Activated CD4-positive, alpha-beta T cell treated with anti-CD3 and anti-CD28 coated beads for 36 hours (primary cell): Measurements from ENCODE around the gene IMP4. TPM values are rescaled to one million over a fixed set of nuclear protein-coding genes. Genes with fewer than 3 reads are reported as not detected.

Experiments used
- ATAC-seq: fragments of 200-7000 bp; cut with Tn5 transposase; one replicate; pipeline ENCODE4 v1.10.0; 2021; ENCODE audit warnings: mild to moderate bottlenecking, moderate library complexity
- CTCF ChIA-PET: fragments of 350-600 bp; sonication (Branson Sonifier 250); formaldehyde crosslinking; loops from one replicate; lab custom pipeline; 2021; ENCODE audit warnings: antibody characterized with exemption; lab: Charles Lee
- POLR2A ChIA-PET: fragments of 350-600 bp; sonication (Branson Sonifier 250); formaldehyde crosslinking; loops from one replicate; lab custom pipeline; 2021; ENCODE audit warnings: antibody characterized with exemption, inconsistent platforms; lab: Charles Lee
- DNase-seq: peaks from one replicate; pipeline ENCODE4 v3.0.0-alpha.2; 2020
- H3K27ac Mint-ChIP-seq: one replicate; pipeline ENCODE4 v1.8.0; 2021; ENCODE audit warnings: mixed read lengths
- H3K27me3 Mint-ChIP-seq: one replicate; pipeline ENCODE4 v1.8.0; 2021; ENCODE audit warnings: mixed read lengths
- H3K36me3 Mint-ChIP-seq: one replicate; pipeline ENCODE4 v1.8.0; 2021; ENCODE audit warnings: low read depth, mixed read lengths
- H3K4me1 Mint-ChIP-seq: one replicate; pipeline ENCODE4 v1.8.0; 2021; ENCODE audit warnings: mixed read lengths
- H3K4me3 Mint-ChIP-seq: one replicate; pipeline ENCODE4 v1.8.0; 2021; ENCODE audit warnings: mild to moderate bottlenecking, moderate library complexity, mixed read lengths
- H3K9me3 Mint-ChIP-seq: one replicate; pipeline ENCODE4 v1.8.0; 2021; ENCODE audit warnings: low read depth, mixed read lengths
- intact Hi-C, 2 experiments: fragments of 100-400 bp; cut with DNase I in 1 of 2; cut with micrococcal nuclease in 1 of 2; formaldehyde crosslinking; loops; one replicate each; pipeline versions ENCODE4 v1.14.2 to v1.15.1; 2022 to 2024; cut with DNase I, micrococcal nuclease
- total RNA-seq, 2 experiments: library from RNA; stranded (reverse); gene quantifications; one replicate each; pipeline ENCODE4 v1.2.3, GENCODE V29; 2021

The IMP4 gene
- total RNA-seq, 2 experiments from 2014 or later, result 148 to 169 TPM

DNA sequence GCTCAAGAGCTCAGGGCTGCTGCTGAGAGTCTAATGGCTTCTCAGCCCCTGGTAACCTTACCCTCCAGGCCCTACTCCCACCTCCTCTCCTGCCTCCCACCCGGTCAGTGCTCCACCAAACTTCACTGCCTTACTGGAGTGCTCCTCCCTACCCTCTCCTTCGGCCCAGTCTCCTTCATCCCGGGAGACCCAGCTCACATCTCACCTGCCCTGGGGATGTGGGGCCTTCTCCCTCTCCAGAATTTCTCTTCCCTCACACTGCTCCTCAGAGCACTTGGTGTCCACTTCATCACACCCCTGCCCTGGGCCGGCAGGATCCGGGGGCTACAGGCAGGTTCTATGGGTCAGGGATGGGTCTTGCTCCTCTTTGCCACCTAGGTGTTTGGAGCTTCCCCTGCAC lies 34.8 kb downstream of the IMP4 start:
- Mint-ChIP-seq H3K4me1 (peaks cover 70% of the 10 kb centered on the region), H3K27me3 (no peaks in the 10 kb centered on the region), H3K4me3 (no peak overlapping the region), H3K27ac (no peak overlapping the region), H3K36me3 (peaks cover 47% of the 10 kb centered on the region), H3K9me3 (no peaks in the 10 kb centered on the region)
- ChIA-PET POLR2A (interaction anchor here (0.7 kb wide), 1 partner anchor 13 kb away, joined by 3 read pairs; no protein-coding TSS in a partner anchor), CTCF (interaction anchor here (0.7 to 2.6 kb wide), 4 partner anchors 10 to 791 kb away, joined by 3 to 15 read pairs (median 4); partner anchors contain the start of gene IMP4)
- ATAC-seq, result no peak
- intact Hi-C loops, result loop anchor here in 1 of 2 experiments (10.0 kb wide), 2 partner anchors 717 to 1117 kb away; partner anchors contain the start of genes FAM168B and MZT2A
- no peak for DNase-seq

DNA sequence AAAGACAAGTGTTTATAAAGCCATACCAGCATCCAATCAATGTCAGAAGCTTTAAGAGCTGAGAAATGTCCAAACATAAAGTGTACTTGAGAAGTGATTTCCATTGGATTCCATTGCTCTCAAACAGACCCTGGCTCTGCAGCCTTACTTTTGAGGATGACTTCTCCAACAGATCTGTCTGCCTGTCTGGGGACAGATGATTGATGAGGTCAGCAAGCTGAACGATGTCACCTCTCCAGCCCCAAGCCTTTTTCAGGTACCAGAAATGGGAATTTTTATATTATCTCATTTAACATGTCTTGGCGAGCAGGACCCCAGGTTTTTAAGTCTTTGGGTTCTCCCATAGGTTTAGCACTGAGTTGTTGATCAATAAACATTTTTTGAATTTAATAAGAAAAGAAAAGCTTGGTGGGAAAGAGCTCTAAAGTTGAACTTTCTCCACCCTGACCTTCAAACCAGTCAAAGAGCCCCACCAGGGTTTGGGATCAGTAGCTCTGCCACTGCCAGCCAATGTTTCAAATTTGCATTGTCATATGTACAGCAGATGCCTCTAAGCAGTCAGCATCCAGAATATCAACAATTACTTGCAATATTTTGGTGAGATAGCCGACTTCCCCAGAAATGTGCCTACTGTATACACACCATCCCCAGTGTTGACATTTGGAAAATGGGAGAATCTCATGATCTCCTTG lies 35.7 kb downstream of the IMP4 start:
- ChIA-PET POLR2A (no interaction called here), CTCF (interaction anchor here (1.5 to 2.6 kb wide), 2 partner anchors 12 to 14 kb away, joined by 7 to 15 read pairs; no protein-coding TSS in a partner anchor)
- H3K36me3 Mint-ChIP-seq, result peaks cover 51% of the 10 kb centered on the region
- intact Hi-C loops, result loop anchor here (1.0 to 10.0 kb wide), 3 partner anchors 24 to 1116 kb away; partner anchors contain the start of genes FAM168B (in 1 of the 2) and MZT2A (in 1 of the 2)
- no peaks in the 10 kb centered on the region for H3K27me3 Mint-ChIP-seq
- DNase-seq (no peak), ATAC-seq (no peak)
- H3K27ac Mint-ChIP-seq, result no peak overlapping the region
- H3K9me3 Mint-ChIP-seq, result no peaks in the 10 kb centered on the region
- peaks cover 67% of the 10 kb centered on the region for H3K4me1 Mint-ChIP-seq
- H3K4me3 Mint-ChIP-seq, result no peak overlapping the region

DNA sequence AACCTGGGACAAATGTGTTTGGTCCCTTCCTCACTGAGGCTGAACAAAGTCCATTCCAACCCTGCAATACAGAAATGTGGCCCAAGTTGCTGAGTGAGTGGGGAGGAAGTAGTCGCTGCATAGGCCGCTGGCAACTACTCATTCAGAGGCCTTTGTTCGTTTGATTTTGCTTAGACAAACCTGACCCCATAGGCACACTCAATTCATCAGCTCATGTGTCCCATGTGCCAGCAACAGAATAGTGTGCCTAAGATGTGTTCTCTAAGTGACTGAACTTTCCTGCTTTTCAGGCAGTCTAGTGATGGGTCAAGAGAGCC lies 36.2 kb downstream of the IMP4 start:
- no peak for ATAC-seq
- Mint-ChIP-seq H3K27ac (no peak overlapping the region), H3K4me3 (no peak overlapping the region), H3K9me3 (no peaks in the 10 kb centered on the region), H3K27me3 (no peaks in the 10 kb centered on the region), H3K4me1 (peaks cover 62% of the 10 kb centered on the region), H3K36me3 (peaks cover 45% of the 10 kb centered on the region)
- no peak for DNase-seq
- CTCF ChIA-PET, result interaction anchor here (1.5 to 2.6 kb wide), 2 partner anchors 11 to 13 kb away, joined by 7 to 15 read pairs; no protein-coding TSS in a partner anchor
- POLR2A ChIA-PET, result no interaction called here
- intact Hi-C loops, result loop anchor here (1.0 to 10.0 kb wide), 4 partner anchors 12 to 1116 kb away; partner anchors contain the start of genes FAM168B (in 1 of the 2) and MZT2A (in 1 of the 2)

DNA sequence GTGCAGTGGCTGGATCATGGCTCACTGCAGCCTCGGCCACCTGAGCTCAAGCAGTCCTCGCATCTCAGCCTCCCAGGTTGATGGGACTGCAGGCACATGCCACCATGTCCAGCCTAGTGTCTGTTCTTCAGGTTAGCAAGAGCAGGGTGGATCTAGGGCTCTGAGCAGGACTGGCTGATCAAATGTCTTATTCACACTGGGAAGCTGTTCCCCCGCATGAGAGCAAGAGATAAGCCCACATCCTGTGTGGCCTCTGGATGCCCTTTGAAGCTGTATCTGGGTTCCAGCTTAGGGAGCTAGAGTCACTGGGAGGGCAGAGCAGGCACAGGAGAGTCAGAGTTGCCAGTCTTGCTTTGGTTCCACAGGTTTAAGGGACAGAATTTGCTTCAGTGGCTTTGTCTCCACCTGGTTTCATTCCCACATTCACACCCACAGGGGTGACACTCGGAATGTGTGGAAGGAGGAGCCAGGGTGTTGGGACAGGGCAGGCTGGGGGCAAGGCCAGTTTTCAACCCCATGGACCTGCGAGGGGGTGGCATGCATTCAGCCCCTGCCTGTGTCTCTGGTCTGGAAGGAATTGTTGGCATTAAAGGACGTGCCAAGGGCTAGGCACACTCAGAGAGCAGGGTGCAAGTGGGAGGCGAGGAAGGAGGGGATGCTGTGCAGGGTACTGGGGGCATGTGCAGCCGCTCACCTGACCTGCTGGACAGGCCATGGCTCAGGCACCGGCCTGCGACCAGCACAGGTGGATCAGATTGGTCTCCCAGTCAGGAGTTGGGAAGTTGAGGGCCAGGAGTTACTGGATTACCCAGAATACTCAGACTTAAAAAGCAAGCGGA lies 37.6 kb downstream of the IMP4 start:
- CTCF ChIA-PET, result interaction anchor here (0.7 to 2.6 kb wide), 4 partner anchors 9 to 48 kb away, joined by 3 to 15 read pairs (median 6); no protein-coding TSS in a partner anchor
- H3K4me3 Mint-ChIP-seq, result no peak overlapping the region
- H3K27me3 Mint-ChIP-seq, result no peaks in the 10 kb centered on the region
- ATAC-seq (peak; percentile 87), DNase-seq (peak; percentile 61)
- POLR2A ChIA-PET, result no interaction called here
- intact Hi-C loops, result no loop called here
- no peaks in the 10 kb centered on the region for H3K9me3 Mint-ChIP-seq
- peaks cover 48% of the 10 kb centered on the region for H3K4me1 Mint-ChIP-seq
- peaks cover 34% of the 10 kb centered on the region for H3K36me3 Mint-ChIP-seq
- peak overlapping the region; percentile 70 for H3K27ac Mint-ChIP-seq

DNA sequence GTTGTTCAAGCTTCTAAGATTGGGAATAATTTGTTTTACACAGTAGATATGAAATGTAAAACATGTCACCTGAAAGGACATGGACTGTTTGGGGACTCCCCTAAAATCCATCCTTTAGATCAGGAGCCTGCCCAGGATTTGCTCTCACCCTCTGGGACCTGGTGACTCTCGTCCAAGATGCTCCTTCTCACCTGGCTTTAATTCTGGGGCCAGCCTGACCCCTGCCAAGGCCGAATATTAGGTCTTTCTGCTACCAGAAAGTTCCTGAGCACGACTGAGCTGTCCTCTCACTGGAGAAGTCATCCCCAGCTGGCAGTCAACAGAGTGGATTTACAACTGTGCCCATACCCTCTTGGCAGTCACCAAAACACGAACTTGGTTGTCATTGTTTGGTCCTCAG lies 38.4 kb downstream of the IMP4 start:
- Mint-ChIP-seq H3K27ac (no peak overlapping the region), H3K4me3 (no peak overlapping the region), H3K36me3 (peaks cover 26% of the 10 kb centered on the region), H3K27me3 (no peaks in the 10 kb centered on the region), H3K9me3 (no peaks in the 10 kb centered on the region), H3K4me1 (peaks cover 41% of the 10 kb centered on the region)
- intact Hi-C loops, result no loop called here
- ChIA-PET CTCF (interaction anchor here (1.1 kb wide), 1 partner anchor 8 kb away, joined by 4 read pairs; no protein-coding TSS in a partner anchor), POLR2A (no interaction called here)
- DNase-seq (no peak), ATAC-seq (no peak)

DNA sequence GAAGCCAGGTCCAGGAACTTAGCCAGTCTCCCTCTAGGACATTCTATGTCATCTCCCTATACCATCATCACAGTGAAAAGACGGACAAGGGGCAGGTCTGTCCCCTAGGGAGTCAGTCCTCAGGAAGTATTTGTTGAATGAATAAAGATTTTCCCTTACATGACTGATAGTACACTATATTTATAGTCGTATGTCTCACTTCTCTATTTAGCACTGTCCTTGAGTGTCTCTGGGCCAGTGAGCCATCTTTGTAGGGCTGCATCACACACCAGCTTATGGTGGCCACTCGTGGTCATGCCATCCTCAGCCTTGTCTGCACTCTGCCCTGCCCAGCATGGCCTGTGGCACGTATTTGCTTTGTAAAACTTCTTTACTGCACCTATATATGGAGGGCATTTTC lies 38.9 kb downstream of the IMP4 start:
- ChIA-PET CTCF (interaction anchor here (1.1 kb wide), 1 partner anchor 9 kb away, joined by 4 read pairs; no protein-coding TSS in a partner anchor), POLR2A (no interaction called here)
- ATAC-seq (no peak), DNase-seq (no peak)
- peaks cover 36% of the 10 kb centered on the region for H3K4me1 Mint-ChIP-seq
- H3K36me3 Mint-ChIP-seq, result peaks cover 23% of the 10 kb centered on the region
- intact Hi-C loops, result no loop called here
- no peaks in the 10 kb centered on the region for H3K27me3 Mint-ChIP-seq
- no peak overlapping the region for H3K4me3 Mint-ChIP-seq
- no peak overlapping the region for H3K27ac Mint-ChIP-seq
- no peaks in the 10 kb centered on the region for H3K9me3 Mint-ChIP-seq

DNA sequence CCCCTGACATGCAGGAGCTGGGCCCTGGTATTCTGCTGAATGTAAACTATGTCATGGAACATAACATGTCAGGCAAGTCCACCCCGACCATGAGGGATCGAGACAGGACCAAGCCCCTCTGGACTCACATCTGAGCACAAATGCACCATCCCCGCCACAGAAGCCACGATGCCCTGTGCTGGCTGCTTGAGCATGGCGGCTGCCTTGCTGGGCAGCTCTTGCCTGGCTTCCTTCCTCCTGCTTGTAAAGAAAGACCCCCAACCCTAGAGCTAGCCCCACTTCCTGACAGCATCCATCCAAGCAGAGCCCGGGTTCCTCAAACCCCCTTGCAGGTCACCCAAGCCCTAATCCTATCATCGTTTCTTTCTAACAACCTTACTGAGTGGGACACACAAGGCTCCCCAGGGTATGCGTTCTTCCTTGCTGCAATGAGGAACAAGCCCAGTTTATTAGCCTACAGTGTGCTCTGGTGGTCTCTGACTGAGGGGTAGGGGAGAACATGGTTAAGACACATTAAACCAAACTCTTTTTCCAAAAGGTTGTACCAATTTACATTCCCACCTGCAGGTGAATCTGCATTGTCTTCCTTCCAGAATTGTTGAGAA lies 39.7 kb downstream of the IMP4 start:
- H3K4me3 Mint-ChIP-seq, result no peak overlapping the region
- no peaks in the 10 kb centered on the region for H3K27me3 Mint-ChIP-seq
- ChIA-PET CTCF (interaction anchor here (0.7 kb wide), 1 partner anchor 502 kb away, joined by 3 read pairs; no protein-coding TSS in a partner anchor), POLR2A (no interaction called here)
- no peaks in the 10 kb centered on the region for H3K9me3 Mint-ChIP-seq
- H3K36me3 Mint-ChIP-seq, result peaks cover 23% of the 10 kb centered on the region
- peaks cover 28% of the 10 kb centered on the region for H3K4me1 Mint-ChIP-seq
- no peak overlapping the region for H3K27ac Mint-ChIP-seq
- intact Hi-C loops, result no loop called here
- ATAC-seq, result no peak
- DNase-seq, result no peak

DNA sequence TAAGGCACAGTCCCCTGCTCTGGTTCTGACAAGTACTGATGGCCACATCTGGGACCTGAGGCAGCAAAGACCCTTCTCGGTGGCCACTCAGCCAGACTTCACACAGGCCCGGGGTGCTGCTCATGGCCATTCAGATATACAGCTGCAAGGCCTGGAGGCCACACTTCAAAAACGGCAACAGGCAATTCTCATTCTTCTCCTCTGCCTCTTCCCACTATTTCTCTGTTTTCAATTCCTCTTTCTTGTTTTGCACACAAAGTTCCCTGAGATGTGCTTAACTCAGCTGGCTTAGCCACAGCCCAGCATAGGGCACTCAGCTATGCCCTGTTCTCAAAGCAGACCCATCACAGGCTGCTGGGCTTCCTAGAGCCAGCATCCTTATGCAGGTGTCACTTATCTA lies 43.0 kb downstream of the IMP4 start:
- no peaks in the 10 kb centered on the region for H3K27me3 Mint-ChIP-seq
- ChIA-PET POLR2A (no interaction called here), CTCF (no interaction called here)
- no peak overlapping the region for H3K4me3 Mint-ChIP-seq
- intact Hi-C loops, result no loop called here
- no peaks in the 10 kb centered on the region for H3K9me3 Mint-ChIP-seq
- peaks cover 2% of the 10 kb centered on the region for H3K4me1 Mint-ChIP-seq
- H3K36me3 Mint-ChIP-seq, result peaks cover 14% of the 10 kb centered on the region
- ATAC-seq (no peak), DNase-seq (no peak)
- no peak overlapping the region for H3K27ac Mint-ChIP-seq

DNA sequence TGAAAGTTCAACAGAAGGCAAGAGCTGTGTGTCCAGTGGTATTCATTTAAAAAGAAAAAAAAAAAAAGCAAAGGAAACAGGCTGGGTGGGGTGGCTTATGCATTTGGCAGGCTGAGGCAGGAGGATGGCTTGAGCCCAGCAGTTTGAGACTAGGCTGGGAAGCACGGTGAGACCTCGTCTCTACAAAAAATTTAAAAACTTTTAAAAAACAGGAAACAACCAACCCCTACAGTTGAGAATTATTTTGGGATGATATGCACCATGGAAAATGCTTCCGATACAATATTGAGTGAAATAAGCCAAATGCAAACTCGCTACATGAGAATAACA lies 44.3 kb downstream of the IMP4 start:
- DNase-seq (no peak), ATAC-seq (no peak)
- peaks cover 8% of the 10 kb centered on the region for H3K4me1 Mint-ChIP-seq
- H3K4me3 Mint-ChIP-seq, result no peak overlapping the region
- POLR2A ChIA-PET, result no interaction called here
- H3K9me3 Mint-ChIP-seq, result no peaks in the 10 kb centered on the region
- no peak overlapping the region for H3K27ac Mint-ChIP-seq
- CTCF ChIA-PET, result interaction anchor here (0.6 kb wide), 1 partner anchor 54 kb away, joined by 3 read pairs; no protein-coding TSS in a partner anchor
- H3K36me3 Mint-ChIP-seq, result peaks cover 11% of the 10 kb centered on the region
- intact Hi-C loops, result no loop called here
- peaks cover 1% of the 10 kb centered on the region for H3K27me3 Mint-ChIP-seq

DNA sequence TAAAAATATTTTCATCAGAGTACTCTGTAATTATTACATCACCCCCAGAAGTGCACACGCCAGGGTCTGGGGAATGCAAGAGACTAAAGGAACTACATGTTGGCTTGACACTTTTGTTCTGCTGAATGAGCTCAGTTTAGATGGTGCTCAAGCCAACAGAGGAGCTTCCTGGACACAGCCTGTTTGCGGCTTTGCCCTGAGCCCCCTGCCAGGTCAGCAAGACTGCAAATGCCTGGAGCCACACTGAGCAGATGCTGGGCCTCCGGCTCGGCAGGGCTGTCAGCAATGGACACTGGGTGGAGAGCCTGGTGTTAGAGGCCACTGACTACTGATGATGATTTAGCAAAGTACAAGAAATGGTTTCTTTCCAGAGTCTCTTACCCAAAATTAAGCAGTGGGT lies 45.1 kb downstream of the IMP4 start:
- Mint-ChIP-seq H3K4me3 (no peak overlapping the region), H3K9me3 (no peaks in the 10 kb centered on the region), H3K27ac (no peak overlapping the region), H3K36me3 (peaks cover 4% of the 10 kb centered on the region), H3K4me1 (peaks cover 10% of the 10 kb centered on the region), H3K27me3 (peaks cover 4% of the 10 kb centered on the region)
- DNase-seq (no peak), ATAC-seq (no peak)
- intact Hi-C loops, result no loop called here
- POLR2A ChIA-PET, result no interaction called here
- CTCF ChIA-PET, result interaction anchor here (1.0 kb wide), 1 partner anchor 10 kb away, joined by 4 read pairs; no protein-coding TSS in a partner anchor
